ENCODE measurements around the gene CAPN3.

- TF ChIP-seq POLR2A (IDR thresholded peaks at IDR 0.05) (no peak), CTCF (IDR thresholded peaks at IDR 0.05) (no peak)
Measured at GRCh38 chr15:42395838-42396237, 36.5 kb downstream of the CAPN3 start.

Measured in esophagus squamous epithelium (tissue), 4 donors.